Fibroblast of lung (primary cell): Measurements from ENCODE around the gene SSBP3. TPM values are rescaled to one million over a fixed set of nuclear protein-coding genes. Genes with fewer than 3 reads are reported as not detected.
A peak's percentile ranks its signal among the peaks of the same experiment; 100 is the strongest.

Source experiments
- DNase-seq, 2 donors: peaks; one replicate each; pipeline versions ENCODE4 v3.0.0 to v3.0.0-alpha.2; 2010; ENCODE audit warnings: low read depth in 2 of 2
- H2AFZ ChIP-seq: 2 replicates; pipeline ENCODE4 v1.5.1; 2012; ENCODE audit warnings: low read length, control low read depth, inconsistent platforms
- H3K27ac ChIP-seq: 2 replicates; pipeline ENCODE4 v1.5.1; 2011; ENCODE audit warnings: low read length, control low read depth; ENCODE audit not compliant: insufficient read depth
- H3K27me3 ChIP-seq: 2 replicates; pipeline ENCODE4 v1.5.1; 2011; ENCODE audit warnings: mild to moderate bottlenecking, low read length; ENCODE audit not compliant: control insufficient read depth, insufficient read depth
- H3K36me3 ChIP-seq: 2 replicates; pipeline ENCODE4 v1.5.1; 2011; ENCODE audit warnings: low read length; ENCODE audit not compliant: control insufficient read depth, insufficient read depth
- H3K4me1 ChIP-seq: 2 replicates; pipeline ENCODE4 v1.5.1; 2011; ENCODE audit warnings: low read length; ENCODE audit not compliant: control insufficient read depth, insufficient read depth; ENCODE audit errors: extremely low read depth
- H3K4me2 ChIP-seq: 2 replicates; pipeline ENCODE4 v1.5.1; 2011; ENCODE audit warnings: low read length, control low read depth; ENCODE audit not compliant: insufficient read depth; ENCODE audit errors: extremely low read depth
- H3K4me3 ChIP-seq, 4 experiments: fragments of 200-600 bp in 1 of 4; sonication (generic) in 1 of 4; replicated peaks in 1 of 4; 2 replicates each; pipeline ENCODE4 v1.5.1; 2011 to 2016; ENCODE audit warnings: low read length in 4 of 4, low read depth in 3 of 4, mild to moderate bottlenecking in 3 of 4, control low read depth in 2 of 4, inconsistent platforms in 1 of 4, mixed read lengths in 1 of 4; ENCODE audit not compliant: insufficient read depth in 1 of 4; ENCODE audit errors: control extremely low read depth in 1 of 4
- H3K79me2 ChIP-seq: 2 replicates; pipeline ENCODE4 v1.5.1; 2012; ENCODE audit warnings: mild to moderate bottlenecking, low read length, inconsistent platforms; ENCODE audit not compliant: control insufficient read depth, insufficient read depth
- H3K9ac ChIP-seq: 2 replicates; pipeline ENCODE4 v1.5.1; 2011; ENCODE audit warnings: mild to moderate bottlenecking, low read length, control low read depth; ENCODE audit not compliant: insufficient read depth
- H3K9me3 ChIP-seq: 2 replicates; pipeline ENCODE4 v1.5.1; 2012; ENCODE audit warnings: low read depth, low read length; ENCODE audit not compliant: control insufficient read depth, insufficient read depth
- H4K20me1 ChIP-seq: 2 replicates; pipeline ENCODE4 v1.5.1; 2011; ENCODE audit warnings: low read length; ENCODE audit not compliant: control insufficient read depth, insufficient read depth; ENCODE audit errors: extremely low read depth
- CTCF ChIP-seq, 2 donors: IDR thresholded peaks in 1 of 2; conservative IDR thresholded peaks in 1 of 2; 1 replicate in 1 of 2; 2 replicates in 1 of 2; pipeline ENCODE4 v1.5.1; 2011 to 2012; ENCODE audit warnings: low read length in 2 of 2, control low read depth in 1 of 2, inconsistent platforms in 1 of 2, low read depth in 1 of 2, mild to moderate bottlenecking in 1 of 2
- EZH2 ChIP-seq: IDR thresholded peaks from 2 replicates; pipeline ENCODE4 v1.5.1; 2012; ENCODE audit warnings: low read length, control low read depth, mild to moderate bottlenecking; ENCODE audit errors: missing control alignments
- polyA plus RNA-seq, 2 donors: library from polyadenylated mRNA; depleted of rRNA in 1 of 2; stranded (reverse) in 1 of 2; unstranded in 1 of 2; fragments of >200 nt; gene quantifications; 2 replicates each; pipeline ENCODE4 v1.2.1, GENCODE V29; 2011 to 2012; ENCODE audit warnings: missing spikeins in 1 of 2
- total RNA-seq: library from RNA; depleted of rRNA; stranded (reverse); fragments of >200 nt; gene quantifications from 2 replicates; pipeline ENCODE4 v1.2.1, GENCODE V29; 2014

Gene SSBP3
- total and polyA plus RNA-seq, 2 donors (not counting 1 experiment from before 2014, with no cell fraction given) = 9.4 to 26.4 TPM

GRCh38 chr1:54282101-54282847 lies 123.9 kb downstream of the SSBP3 start:
- no peaks in the 10 kb centered on the region for H3K36me3 ChIP-seq
- no peaks in the 10 kb centered on the region for H3K27me3 ChIP-seq
- H3K79me2 ChIP-seq = peaks cover 6% of the 10 kb centered on the region
- H2AFZ ChIP-seq = no peak overlapping the region
- H4K20me1 ChIP-seq = no peaks in the 10 kb centered on the region
- H3K4me2 ChIP-seq = no peak overlapping the region
- DNase-seq = no peak
- H3K27ac ChIP-seq = no peak overlapping the region
- H3K9ac ChIP-seq = no peak overlapping the region
- H3K4me1 ChIP-seq = peaks cover 12% of the 10 kb centered on the region
- H3K4me3 ChIP-seq = no peak overlapping the region
- no peaks in the 10 kb centered on the region for H3K9me3 ChIP-seq
- TF ChIP-seq CTCF (conservative IDR thresholded peaks at IDR 0.05 in 1 of 2, IDR thresholded peaks at IDR 0.05 in 1 of 2; ENCODE audit: low read depth in 1 of 2, low read length in 2 of 2) (no peak), EZH2 (no peak)

- H3K79me2 ChIP-seq = no peaks in the 10 kb centered on the region
- no peaks in the 10 kb centered on the region for H3K9me3 ChIP-seq
- no peak overlapping the region for H3K4me2 ChIP-seq
- H3K27ac ChIP-seq = no peak overlapping the region
- no peaks in the 10 kb centered on the region for H3K27me3 ChIP-seq
- no peak overlapping the region for H3K4me3 ChIP-seq
- H3K4me1 ChIP-seq = peaks cover 15% of the 10 kb centered on the region
- no peak overlapping the region for H2AFZ ChIP-seq
- TF ChIP-seq CTCF (conservative IDR thresholded peaks at IDR 0.05 in 1 of 2, IDR thresholded peaks at IDR 0.05 in 1 of 2; ENCODE audit: low read depth in 1 of 2, low read length in 2 of 2) = no peak
- no peak for TF ChIP-seq EZH2
- H3K9ac ChIP-seq = no peak overlapping the region
- no peaks in the 10 kb centered on the region for H4K20me1 ChIP-seq
- H3K36me3 ChIP-seq = no peaks in the 10 kb centered on the region
- DNase-seq = peak; percentile 24 to 94
Measured at GRCh38 chr1:54280651-54281050, 125.5 kb downstream of the SSBP3 start.

- Histone ChIP-seq H3K9me3 (no peaks in the 10 kb centered on the region), H3K27me3 (no peaks in the 10 kb centered on the region), H3K27ac (peak overlapping the region; percentile 46), H4K20me1 (no peaks in the 10 kb centered on the region), H3K4me1 (peaks cover 27% of the 10 kb centered on the region), H3K4me3 (no peak overlapping the region), H3K9ac (no peak overlapping the region), H3K36me3 (no peaks in the 10 kb centered on the region), H2AFZ (no peak overlapping the region), H3K79me2 (no peaks in the 10 kb centered on the region), H3K4me2 (no peak overlapping the region)
- no peak for TF ChIP-seq EZH2
- no peak for TF ChIP-seq CTCF (conservative IDR thresholded peaks at IDR 0.05 in 1 of 2, IDR thresholded peaks at IDR 0.05 in 1 of 2; ENCODE audit: low read depth in 1 of 2, low read length in 2 of 2)
- no peak for DNase-seq
Measured at GRCh38 chr1:54279457-54279856, 126.7 kb downstream of the SSBP3 start.
